ENCODE data around the gene CBL.

The CBL gene

DNA sequence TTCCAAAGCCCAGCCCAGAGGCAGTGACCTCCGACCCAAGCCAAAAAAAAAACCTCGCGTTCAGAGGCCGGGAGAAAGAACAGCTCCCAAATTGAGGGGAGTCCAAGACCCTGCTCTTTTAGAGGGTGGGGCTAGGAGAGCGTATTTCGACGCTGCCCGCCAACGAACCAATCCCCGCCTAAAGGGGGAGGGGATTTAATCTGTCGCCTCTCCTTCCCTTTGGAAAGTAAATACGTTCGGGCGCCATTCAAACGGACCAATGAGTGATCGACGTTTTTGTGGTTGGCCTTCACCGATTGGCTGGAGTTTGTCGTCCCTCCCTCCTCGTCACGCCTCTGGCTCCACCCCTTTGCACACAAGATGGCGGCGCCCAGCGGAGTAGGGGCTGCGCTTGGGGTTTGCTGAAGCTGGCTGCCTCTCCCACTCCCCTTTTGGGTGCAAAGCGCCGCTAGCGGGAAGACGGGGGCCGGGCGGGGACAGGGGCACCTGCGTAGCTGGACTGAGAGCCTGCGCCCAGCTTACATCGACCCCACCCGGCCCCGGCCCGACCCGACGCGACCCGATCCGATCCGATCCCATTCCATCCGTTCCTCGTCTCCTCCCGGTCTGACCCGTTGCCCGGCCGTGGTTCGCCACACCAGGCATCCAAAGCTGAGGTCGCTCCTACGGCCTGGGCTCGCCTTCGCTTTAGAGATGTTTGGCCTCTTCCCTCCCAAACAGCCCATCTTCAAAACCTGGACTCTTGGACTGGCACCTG is 128.2 kb downstream of the CBL start, which contains the start of gene RNF26:
Gene RNF26 (plus strand): TSS at position 354 of the 757 bp plus-strand sequence. CDS start 596 bp downstream, outside the sequence.
- peak; percentile 86 for DNase-seq (ENCODE audit: low read depth)

DNA sequence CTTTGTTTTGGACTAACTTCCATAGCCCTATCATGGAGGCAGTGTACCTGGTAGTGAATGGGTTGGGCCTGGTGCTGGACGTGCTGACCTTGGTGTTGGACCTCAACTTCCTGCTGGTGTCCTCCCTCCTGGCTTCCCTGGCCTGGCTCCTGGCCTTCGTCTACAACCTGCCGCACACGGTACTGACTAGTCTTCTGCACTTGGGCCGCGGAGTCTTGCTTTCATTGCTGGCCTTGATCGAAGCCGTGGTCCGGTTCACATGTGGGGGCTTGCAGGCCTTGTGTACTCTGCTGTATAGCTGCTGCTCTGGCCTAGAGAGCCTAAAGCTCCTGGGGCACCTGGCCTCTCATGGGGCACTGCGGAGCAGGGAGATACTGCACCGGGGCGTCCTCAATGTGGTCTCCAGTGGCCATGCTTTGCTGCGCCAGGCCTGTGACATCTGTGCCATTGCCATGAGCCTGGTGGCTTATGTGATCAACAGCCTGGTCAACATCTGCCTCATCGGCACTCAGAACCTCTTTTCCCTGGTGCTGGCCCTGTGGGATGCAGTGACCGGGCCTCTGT is 129.0 kb downstream of the CBL start:
- DNase-seq (ENCODE audit: low read depth), result no peak

DNA sequence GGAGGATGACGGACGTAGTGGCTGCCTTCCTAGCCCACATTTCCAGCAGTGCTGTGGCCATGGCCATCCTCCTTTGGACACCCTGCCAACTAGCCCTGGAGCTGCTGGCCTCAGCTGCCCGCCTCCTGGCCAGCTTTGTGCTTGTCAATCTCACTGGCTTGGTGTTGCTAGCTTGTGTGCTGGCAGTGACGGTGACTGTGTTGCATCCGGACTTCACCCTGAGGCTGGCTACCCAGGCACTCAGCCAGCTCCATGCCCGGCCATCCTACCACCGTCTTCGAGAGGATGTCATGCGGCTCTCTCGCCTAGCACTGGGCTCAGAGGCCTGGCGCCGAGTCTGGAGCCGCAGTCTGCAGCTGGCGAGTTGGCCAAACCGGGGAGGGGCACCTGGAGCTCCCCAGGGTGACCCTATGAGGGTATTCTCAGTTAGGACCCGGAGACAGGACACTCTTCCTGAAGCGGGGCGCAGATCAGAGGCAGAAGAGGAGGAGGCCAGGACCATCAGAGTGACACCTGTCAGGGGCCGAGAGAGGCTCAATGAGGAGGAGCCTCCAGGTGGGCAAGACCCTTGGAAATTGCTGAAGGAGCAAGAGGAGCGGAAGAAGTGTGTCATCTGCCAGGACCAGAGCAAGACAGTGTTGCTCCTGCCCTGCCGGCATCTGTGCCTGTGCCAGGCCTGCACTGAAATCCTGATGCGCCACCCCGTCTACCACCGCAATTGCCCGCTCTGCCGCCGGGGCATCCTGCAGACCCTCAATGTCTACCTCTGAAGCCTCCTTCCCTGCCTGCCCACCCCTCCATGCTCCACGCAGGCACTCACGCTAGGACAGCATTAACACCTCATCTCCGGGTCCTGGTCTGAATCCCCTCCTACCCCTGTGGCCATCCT is 129.8 kb downstream of the CBL start:
- no peak for DNase-seq (ENCODE audit: low read depth)

DNA sequence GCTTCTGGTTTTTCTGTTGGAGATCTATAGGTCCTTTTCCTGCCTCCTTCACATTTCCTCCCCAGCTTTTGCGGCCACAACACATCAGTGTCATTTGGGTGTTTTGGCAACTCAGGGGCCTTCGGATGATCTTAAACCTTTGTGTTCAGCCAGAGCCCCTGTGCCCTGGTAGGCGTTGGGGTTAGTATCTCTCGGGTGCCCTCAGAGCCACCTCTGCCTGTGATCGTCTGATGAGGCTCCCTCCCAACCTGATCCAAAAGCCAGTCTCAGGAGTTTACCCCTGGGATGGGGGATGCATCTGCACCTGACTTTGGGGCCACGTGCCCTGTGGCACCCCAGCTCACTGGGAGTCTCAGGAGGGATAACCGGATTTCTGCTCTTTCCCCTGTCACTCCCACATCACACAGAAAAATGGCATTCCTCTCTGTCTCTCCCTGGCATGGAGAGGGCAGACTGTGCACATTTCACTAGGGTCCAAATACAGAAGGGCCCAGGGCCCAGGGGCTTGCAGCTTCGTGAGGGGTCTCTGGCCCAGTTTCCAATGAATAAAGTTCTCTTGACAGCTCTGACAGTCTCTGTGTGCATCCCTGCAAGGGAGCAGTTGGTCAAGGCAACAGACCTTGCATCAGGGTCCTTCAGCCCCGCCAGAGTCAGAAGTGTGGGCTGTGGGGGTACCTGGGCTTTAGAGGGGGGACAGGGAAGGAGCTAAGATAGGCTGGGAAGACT is 130.8 kb downstream of the CBL start:
- no peak for DNase-seq (ENCODE audit: low read depth)

DNA sequence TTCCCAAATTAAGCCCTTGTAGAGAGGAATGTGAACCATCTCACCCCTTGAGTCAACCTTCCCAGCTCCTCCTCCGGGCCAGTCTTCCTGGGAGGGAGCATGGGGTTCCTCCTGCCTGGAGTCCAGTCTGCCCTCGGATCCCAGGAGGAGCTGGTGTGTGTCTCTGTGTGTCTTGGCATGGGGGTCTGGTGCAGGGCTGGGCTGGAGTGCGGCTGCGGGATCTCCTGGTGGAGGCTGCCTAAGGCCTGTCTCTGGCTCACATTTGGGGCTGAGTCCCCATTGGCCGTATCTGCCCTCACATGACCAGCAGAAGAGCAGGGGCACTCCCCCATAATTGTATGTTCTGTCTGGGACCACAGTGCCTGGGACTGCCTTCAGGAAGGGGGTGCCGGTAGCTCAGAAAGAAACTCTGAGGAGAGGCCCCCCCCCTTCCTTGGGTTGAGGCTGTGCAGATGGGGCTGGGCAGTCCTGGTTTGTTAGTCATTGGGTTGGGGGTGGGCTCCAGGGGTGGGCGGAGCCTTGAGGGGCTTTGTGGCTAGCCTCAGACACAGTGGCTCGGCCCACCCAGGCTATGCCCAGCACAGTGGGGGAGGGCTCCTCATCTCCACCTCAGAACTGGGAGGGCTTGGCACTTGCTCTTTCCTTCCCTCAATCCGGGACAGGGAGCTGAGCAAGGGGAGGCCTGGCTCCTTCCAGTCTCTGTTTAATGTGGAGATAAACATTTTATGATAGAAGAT is 131.6 kb downstream of the CBL start:
- DNase-seq (ENCODE audit: low read depth), result no peak

DNA sequence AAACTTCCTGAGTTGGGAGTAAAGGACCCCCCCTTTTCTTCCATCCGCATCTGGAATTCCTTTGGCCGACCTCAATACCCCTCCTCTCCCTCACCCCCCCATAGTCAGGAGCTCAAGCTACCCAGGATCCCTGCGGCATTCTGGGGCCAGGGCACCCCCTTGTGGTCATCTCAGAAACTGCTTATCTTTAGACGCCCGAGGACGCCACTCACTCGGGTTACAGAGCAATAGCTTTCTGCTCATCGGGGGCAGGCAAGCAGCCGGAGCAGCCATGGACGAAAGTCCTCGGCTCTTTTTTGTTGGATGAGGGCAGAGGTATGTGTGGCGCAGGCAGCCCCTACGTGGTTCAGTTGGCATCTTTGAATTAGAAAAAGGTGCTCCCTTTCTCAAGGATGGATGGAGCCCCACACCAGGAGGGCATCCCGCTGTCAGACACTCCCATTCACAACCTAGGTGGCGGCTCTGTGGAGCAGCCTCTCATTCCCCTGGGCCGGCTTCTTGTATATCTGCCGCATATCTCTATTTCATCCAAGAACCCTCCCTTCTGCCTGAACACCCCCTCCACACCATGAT is 132.3 kb downstream of the CBL start:
- DNase-seq (ENCODE audit: low read depth), result no peak

DNA sequence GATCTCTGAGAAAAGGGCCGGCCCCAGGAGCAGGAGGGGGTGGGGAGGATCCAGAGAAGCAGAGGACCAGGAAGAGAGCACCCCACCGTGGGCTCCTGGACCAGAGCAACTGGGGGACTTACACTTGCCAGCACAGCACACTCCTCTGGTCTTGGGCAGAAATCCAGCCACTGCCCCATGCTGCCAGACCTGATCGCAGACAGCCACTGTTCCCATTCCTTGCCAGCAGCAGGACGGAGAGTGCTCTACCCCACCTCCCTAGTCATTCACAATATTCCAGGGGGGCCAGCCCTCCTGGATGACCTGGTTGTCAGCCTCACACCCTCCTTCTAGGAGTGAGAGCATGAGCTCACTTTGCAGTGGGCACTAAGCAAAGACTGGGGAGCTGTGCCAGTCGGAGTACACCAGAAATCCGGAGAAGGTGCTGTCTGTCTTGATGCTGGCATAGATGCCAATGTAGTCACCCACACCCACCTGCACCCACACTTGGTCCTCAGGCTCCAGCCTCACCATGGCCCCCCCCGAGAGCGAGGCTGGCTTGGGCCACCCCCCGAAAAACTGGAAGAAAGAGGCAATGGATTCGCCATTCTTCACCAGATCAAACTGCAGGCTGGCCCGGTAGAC is 132.9 kb downstream of the CBL start:
- DNase-seq (ENCODE audit: low read depth), result no peak

DNA sequence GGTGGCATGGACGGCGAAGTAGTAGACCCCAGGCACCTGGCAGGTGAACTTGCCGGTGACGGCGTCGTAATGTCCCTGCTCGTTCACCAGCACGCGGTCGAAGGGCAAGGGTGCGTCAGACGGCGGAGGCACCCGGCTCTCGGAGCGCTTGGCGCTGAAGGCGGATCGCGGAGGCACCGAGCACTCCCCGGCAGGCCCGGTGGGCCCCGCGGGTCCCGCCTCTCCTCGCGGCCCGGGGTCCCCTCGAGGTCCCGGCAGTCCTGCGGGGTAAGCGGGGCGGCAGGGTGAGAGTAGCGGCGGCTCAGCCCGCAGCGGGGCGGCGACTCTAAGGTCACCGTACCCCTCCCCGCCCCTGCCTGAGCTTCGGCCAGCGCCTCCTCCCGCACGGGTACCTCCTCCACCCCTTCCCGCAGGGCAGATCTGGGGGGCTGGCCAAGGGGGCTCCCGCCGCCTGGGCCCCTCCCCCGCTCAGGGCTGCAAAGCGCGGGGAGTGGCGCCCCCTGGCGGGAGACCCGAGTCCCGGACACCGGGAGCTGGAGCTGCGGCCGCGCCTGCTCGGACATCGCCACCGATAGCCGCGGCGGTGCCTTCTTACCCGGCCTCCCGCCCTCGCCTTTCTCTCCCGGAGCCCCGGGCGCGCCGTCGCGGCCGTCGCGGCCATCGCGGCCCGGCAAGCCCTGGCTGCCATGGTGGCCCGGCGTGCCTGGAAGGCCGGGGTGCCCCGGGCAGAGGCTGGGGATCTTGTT is 133.6 kb downstream of the CBL start:
- DNase-seq (ENCODE audit: low read depth), result no peak

DNA sequence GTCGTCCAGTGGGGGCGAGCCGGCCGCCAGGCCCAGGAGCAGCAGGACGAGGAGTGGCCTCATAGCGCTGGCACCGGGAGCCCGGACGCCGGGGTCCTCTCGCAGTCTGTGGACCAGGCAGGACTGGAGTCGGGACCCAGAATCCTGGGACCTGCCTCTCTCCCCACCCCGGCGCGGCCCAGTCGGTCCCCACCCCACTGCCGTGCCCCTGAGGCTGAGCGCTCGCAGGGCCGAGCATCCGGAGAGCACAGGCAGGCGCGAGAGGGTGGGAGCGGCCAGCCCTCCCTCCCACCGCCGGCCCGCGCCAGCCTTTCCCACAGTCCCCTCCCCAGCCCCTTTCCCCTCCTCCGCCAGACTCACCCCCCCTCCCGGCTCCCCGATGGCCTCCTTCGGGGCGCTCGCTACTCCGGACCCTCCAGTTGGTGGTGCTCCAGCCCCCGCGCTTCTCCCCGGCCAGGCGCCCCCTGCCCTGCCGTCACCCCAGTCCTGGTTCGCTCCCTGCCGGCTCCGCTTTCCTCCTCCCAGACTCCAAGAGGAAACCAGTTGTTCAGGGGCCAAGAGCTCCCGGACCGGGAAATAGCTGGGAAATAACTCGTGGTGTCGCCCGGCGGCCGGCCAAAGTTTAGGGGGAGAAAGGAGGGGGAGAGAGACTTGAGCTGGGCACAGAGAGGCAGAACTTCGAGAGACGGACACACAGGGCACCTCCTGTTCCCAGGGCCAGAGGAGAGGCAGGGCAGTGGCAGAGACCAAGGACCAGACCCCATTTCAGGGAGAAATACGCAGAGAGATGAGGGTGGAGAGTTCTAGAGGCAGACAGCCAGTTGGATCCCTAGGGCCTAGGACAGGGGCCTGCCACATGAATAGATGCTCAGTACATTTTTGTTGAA is 134.4 kb downstream of the CBL start, which contains the start of gene C1QTNF5:
Gene C1QTNF5 (minus strand): TSS at position 549 of the 887 bp plus-strand sequence. CDS start 486 bp downstream, at position 63.
- DNase-seq (ENCODE audit: low read depth), result no peak

DNA sequence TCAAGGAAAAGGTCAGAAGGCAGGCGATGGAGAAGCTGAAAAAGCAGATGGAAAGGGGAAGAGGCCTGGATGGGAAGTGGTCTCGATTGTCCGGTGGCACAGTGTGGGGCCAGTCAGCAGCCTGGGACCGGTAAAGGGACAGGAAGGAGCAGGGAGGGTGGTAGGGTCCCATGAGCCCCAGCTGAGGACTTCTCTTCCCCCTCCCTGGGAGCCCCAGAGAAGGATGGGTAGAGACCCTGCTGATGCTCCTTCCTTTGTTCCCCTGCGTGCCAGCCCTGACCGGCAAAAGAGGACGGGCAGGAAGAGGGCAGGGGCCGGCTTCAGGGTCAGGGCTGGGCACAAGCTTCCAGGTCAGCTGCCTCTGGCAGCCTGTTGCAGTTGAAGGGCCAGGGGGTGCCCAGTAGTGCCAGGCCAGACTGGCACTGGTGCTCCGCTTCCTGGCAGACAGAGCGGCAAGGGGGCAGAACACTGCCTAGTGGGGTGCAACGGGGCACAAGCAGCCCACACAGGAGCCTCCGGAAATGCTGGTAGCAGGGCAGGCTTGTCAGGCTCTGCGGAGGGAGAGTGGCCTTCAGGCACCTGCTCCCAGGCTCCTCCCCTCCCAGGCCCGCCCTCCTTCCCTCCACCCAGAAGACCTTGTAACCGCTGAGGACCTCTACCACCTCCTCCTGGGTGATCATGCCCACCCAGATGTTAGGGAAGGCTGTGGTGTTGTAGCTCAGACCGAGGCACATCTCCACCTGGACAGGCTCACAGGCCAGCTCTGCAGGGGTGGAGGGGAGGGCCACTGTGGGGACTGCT is 135.3 kb downstream of the CBL start:
- no peak for DNase-seq (ENCODE audit: low read depth)

DNA sequence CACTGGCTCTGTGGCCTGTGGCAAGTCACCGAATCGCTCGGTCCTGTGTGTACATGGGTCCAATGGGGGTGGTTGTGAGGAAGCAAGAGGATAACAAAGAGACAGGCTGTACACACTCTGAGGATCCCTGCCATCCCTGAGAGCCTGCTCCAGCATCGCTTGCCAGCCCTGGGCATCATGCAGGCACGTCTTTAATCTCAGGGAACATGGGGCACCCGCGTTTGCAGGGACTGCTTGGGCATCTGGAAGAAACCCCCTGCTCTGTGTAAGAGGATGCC is 135.8 kb downstream of the CBL start:
- DNase-seq (ENCODE audit: low read depth), result no peak

DNA sequence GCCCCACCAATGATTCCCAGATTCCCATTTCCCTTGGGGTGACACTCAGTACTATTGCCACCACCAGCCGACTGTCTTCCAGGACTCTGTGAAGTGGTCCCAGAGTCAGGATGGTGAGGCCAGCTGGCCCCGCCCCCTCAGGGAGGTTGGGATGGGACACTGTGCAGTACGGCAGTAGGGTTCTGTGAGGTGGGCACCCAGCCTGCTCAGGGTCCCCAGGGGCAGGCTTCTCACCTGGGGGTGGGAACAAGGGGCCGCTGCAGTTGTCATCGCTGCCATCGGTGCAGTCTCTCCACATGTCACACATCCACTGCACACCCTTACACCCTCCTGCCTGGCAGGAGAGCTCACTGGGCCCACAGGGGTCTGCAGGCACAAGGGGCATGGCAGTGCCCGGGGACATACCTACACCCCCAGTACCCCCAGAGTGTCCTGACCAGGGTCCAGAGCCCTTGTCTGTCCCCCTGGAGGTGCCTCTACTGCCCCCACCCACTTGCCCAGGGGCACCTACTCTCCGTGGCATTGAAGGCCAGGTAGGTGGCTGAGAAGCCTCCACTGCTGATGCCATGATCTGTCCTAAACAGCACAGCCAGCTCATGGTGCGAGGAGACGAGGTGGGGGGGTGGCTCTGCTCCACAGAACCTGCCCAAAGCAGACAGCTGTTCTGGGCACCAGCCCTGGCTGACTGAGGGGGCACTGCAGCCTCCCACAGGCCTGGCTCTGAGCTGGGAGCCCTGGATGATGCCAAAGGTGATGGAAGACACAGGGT is 136.4 kb downstream of the CBL start:
- DNase-seq (ENCODE audit: low read depth), result no peak

DNA sequence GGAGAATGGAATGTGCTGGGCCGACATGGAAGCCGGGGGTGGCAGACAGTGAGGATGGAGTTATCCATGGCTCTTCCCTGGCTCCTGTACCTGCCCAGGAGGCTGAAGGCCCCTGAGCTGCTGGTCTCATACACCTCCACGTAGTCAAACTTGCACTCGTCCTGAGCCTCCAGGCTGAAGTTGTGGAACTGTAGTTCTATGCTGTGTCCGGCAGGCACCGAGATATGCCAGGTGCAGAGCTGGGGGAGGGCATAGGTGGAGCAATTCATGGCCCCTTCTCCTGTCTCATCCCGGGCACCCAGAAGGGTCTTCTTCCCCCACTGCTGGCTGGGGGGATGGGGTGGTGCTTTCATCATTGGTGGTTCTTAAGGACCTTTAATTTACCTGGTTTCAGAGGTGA is 137.6 kb downstream of the CBL start:
- no peak for DNase-seq (ENCODE audit: low read depth)

DNA sequence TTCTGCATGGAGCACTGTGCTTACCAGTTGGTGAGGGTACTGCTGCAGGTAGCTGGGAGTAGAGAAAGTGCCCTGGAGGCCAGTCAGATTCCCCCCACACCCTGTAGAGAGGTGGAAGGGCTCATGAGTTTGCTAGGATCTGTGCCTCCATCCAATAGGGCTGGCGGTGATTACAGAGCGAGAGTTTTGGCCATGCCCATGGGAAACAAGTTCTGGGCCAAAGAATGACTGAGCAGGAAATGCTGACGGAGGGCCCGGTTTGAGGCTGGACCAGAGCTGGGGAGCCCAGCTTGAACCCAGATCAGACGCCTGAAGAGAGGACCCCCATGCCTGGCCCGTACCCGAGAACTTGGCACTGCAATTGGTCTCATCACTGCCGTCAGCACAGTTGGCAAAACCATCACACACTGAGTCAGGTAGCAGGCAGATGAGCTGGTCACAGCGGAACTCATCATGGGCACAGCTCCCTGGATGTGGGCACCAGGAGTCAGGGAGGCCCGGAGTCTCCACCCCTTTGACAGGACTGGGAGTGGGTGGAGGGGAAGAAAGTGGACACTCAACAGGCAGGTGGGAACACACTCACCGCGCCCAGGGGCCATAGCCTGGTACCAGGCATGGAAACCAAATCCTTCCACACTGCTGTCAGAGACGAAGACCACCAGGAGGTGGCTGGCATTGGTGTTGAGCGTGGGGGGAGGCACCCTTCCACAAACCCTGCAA is 138.3 kb downstream of the CBL start:
- no peak for DNase-seq (ENCODE audit: low read depth)

DNA sequence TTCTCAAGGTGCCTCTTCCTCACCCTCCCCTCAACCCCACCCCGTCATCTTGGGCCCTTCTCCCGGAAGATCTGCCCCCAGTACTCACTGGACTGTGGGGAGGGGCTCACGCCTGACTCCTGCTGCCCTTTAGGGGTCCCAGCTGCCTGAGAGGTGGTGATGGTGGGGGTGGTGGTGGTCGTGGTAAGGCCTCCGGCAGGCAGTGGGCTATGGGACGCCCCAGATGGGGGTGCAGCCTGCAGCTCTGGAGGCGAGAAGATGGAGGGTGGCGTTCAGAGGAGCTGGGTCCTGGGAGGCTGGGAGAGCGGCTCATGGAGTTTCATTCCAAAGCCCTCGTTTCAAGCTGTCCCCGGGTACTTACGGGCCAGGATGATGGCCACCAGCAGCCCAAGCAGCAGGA is 139.5 kb downstream of the CBL start:
- DNase-seq (ENCODE audit: low read depth), result no peak

DNA sequence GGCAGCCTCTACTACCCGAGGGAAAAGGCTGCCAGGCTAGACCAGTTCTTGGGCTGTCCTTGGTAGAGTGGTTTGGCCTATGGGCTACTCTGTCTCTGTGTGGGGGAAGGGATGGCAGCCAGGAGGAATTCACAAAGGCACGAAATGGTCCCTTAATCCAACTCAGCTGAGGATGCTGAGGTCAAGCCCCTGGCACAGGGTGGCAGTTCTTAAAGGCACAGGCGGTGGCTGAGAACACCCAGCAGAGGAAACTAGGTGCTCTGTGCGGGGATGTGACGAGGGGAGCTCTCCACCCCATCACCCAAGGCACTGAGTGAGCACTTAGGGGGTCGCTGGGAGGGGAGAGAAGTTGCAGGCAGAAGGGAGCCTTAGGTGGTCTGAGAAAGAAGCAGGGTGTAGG is 140.5 kb downstream of the CBL start, which contains the start of gene MFRP:
Gene MFRP (minus strand): TSS at position 101 of the 400 bp plus-strand sequence. CDS start 192 bp downstream, outside the sequence.
- DNase-seq (ENCODE audit: low read depth), result no peak

DNA sequence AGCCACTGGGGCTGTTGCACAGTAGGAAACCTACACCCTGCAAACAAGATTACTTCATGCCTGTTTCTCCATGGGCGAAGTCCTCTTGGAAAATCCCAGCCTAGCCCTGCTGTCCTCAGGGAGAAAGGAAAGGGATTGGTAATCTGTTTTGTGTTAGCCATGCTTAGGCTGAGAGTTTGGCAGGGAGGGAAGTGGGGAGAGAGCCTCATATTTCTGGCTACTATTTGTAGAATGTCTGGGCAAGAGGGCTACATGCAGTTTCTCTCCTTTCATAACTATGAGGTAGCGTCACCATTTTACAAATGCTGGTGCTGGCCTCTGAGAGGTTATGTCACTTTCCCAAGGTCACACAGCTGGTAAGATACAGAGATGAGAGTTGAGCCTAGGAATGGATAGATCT is 141.1 kb downstream of the CBL start:
- no peak for DNase-seq (ENCODE audit: low read depth)
